Measurements from ENCODE around the gene IKBKG. TPM values are rescaled to one million over a fixed set of nuclear protein-coding genes. Genes with fewer than 3 reads are reported as not detected.

Gene IKBKG
- total RNA-seq, 1 experiment from 2014 or later = 34.3 TPM

- peaks cover 18% of the 10 kb centered on the region for H3K4me1 ChIP-seq (ENCODE audit: insufficient read depth, low read length)
- no peaks in the 10 kb centered on the region for H3K9me2 ChIP-seq (replicated peaks; ENCODE audit: low read length)
- BruUV-seq (replicated peaks) = no TSS peak
- no peaks in the 10 kb centered on the region for H3F3A ChIP-seq (ENCODE audit: low read length, unreplicated experiment)
- ChIA-PET POLR2A (ENCODE audit: unreplicated experiment) (no interaction called here), CTCF (no interaction called here)
- H3K27me3 ChIP-seq (ENCODE audit: low read length) = no peaks in the 10 kb centered on the region
- H3K4me2 ChIP-seq (ENCODE audit: low read length) = no peak overlapping the region
- H4K20me1 ChIP-seq (ENCODE audit: low read length) = no peaks in the 10 kb centered on the region
- H3K9me3 ChIP-seq (ENCODE audit: low read length) = no peaks in the 10 kb centered on the region
- intact Hi-C loops (cut with micrococcal nuclease) = no loop called here
- H3K79me2 ChIP-seq (ENCODE audit: low read length) = no peaks in the 10 kb centered on the region
- no peak overlapping the region for H2AFZ ChIP-seq (ENCODE audit: low read length)
- DNase-seq = no peak
- H3K9ac ChIP-seq (ENCODE audit: low read length) = no peak overlapping the region
- no peak overlapping the region for H3K4me3 ChIP-seq (ENCODE audit: low read length)
- no peak overlapping the region for H3K27ac ChIP-seq (ENCODE audit: low read length)
- H3K36me3 ChIP-seq (ENCODE audit: low read depth, low read length) = no peaks in the 10 kb centered on the region
- ATAC-seq = no peak
- TF ChIP-seq EZH2 (IDR thresholded peaks at IDR 0.05; ENCODE audit: low read length, unreplicated experiment) (no peak), CTCF (conservative IDR thresholded peaks at IDR 0.05; ENCODE audit: low read depth, low read length) (no peak), EZH2phosphoT487 (IDR thresholded peaks at IDR 0.05; ENCODE audit: borderline replicate concordance, low read length) (no peak)
Measured at GRCh38 chrX:154502989-154503388, 44.4 kb upstream of the IKBKG start.

GRCh38 chrX:154505734-154506133 lies 41.7 kb upstream of the IKBKG start:
- H3K27me3 ChIP-seq (ENCODE audit: low read length) = no peaks in the 10 kb centered on the region
- POLR2A ChIA-PET (ENCODE audit: unreplicated experiment) = no interaction called here
- H3K27ac ChIP-seq (ENCODE audit: low read length) = peak overlapping the region; percentile 69
- H3K9me3 ChIP-seq (ENCODE audit: low read length) = no peaks in the 10 kb centered on the region
- no peaks in the 10 kb centered on the region for H3K9me2 ChIP-seq (replicated peaks; ENCODE audit: low read length)
- DNase-seq (peak; percentile 76), ATAC-seq (peak; percentile 97)
- H3K4me3 ChIP-seq (ENCODE audit: low read length) = no peak overlapping the region
- H3K36me3 ChIP-seq (ENCODE audit: low read depth, low read length) = 0 out of 2 replicates have a peak, but pooled peaks cover 3% of the 10 kb centered on the region
- no peaks in the 10 kb centered on the region for H3F3A ChIP-seq (ENCODE audit: low read length, unreplicated experiment)
- no peaks in the 10 kb centered on the region for H3K79me2 ChIP-seq (ENCODE audit: low read length)
- no peak for TF ChIP-seq EZH2 (IDR thresholded peaks at IDR 0.05; ENCODE audit: low read length, unreplicated experiment)
- TF ChIP-seq CTCF (conservative IDR thresholded peaks at IDR 0.05; ENCODE audit: low read depth, low read length) = no peak
- TF ChIP-seq EZH2phosphoT487 (IDR thresholded peaks at IDR 0.05; ENCODE audit: borderline replicate concordance, low read length) = no peak
- peak overlapping the region; percentile 54; the same call in 1 of the 2 replicates for H3K4me2 ChIP-seq (ENCODE audit: low read length)
- no peak overlapping the region for H2AFZ ChIP-seq (ENCODE audit: low read length)
- CTCF ChIA-PET = interaction anchor here (0.6 kb wide), 1 partner anchor 34 kb away, joined by 9 read pairs; no protein-coding TSS in a partner anchor
- H4K20me1 ChIP-seq (ENCODE audit: low read length) = no peaks in the 10 kb centered on the region
- no TSS peak for BruUV-seq (replicated peaks)
- H3K9ac ChIP-seq (ENCODE audit: low read length) = peak overlapping the region; percentile 30; the same call in 1 of the 2 replicates
- intact Hi-C loops (cut with micrococcal nuclease) = no loop called here
- peaks cover 18% of the 10 kb centered on the region for H3K4me1 ChIP-seq (ENCODE audit: insufficient read depth, low read length)

- TSS peak; percentile 47 for BruUV-seq (replicated peaks)
Measured at GRCh38 chrX:154506483-154507332, 40.7 kb upstream of the IKBKG start.

More at GRCh38 chrX:154506483-154507332, 40.7 kb upstream of the IKBKG start:
- ATAC-seq = no peak
- peak overlapping the region; percentile 54; the same call in 1 of the 2 replicates for H3K4me2 ChIP-seq (ENCODE audit: low read length)
- H3F3A ChIP-seq (ENCODE audit: low read length, unreplicated experiment) = no peaks in the 10 kb centered on the region
- no peak overlapping the region for H3K9ac ChIP-seq (ENCODE audit: low read length)
- no peaks in the 10 kb centered on the region for H3K27me3 ChIP-seq (ENCODE audit: low read length)
- H4K20me1 ChIP-seq (ENCODE audit: low read length) = no peaks in the 10 kb centered on the region
- H2AFZ ChIP-seq (ENCODE audit: low read length) = no peak overlapping the region
- no peaks in the 10 kb centered on the region for H3K9me2 ChIP-seq (replicated peaks; ENCODE audit: low read length)
- intact Hi-C loops (cut with micrococcal nuclease) = no loop called here
- peaks cover 18% of the 10 kb centered on the region for H3K4me1 ChIP-seq (ENCODE audit: insufficient read depth, low read length)
- no peaks in the 10 kb centered on the region for H3K9me3 ChIP-seq (ENCODE audit: low read length)
- no peak for DNase-seq
- H3K79me2 ChIP-seq (ENCODE audit: low read length) = no peaks in the 10 kb centered on the region
- ChIA-PET CTCF (no interaction called here), POLR2A (ENCODE audit: unreplicated experiment) (no interaction called here)
- H3K27ac ChIP-seq (ENCODE audit: low read length) = 0 out of 2 replicates have a peak overlapping the region, but pooled peaks have one; percentile 69
- TF ChIP-seq EZH2phosphoT487 (IDR thresholded peaks at IDR 0.05; ENCODE audit: borderline replicate concordance, low read length) (no peak), EZH2 (IDR thresholded peaks at IDR 0.05; ENCODE audit: low read length, unreplicated experiment) (no peak), CTCF (conservative IDR thresholded peaks at IDR 0.05; ENCODE audit: low read depth, low read length) (no peak)
- 0 out of 2 replicates have a peak, but pooled peaks cover 3% of the 10 kb centered on the region for H3K36me3 ChIP-seq (ENCODE audit: low read depth, low read length)
- no peak overlapping the region for H3K4me3 ChIP-seq (ENCODE audit: low read length)

Measured in PC-3 (cell line).